Loucy (cell line): ENCODE data around the gene PEA15.

Experiments
- H2AFZ ChIP-seq: fragments of 200-600 bp; sonication (generic); 2 replicates; pipeline ENCODE4 v1.6.0; 2016; ENCODE audit warnings: antibody characterized with exemption, mild to moderate bottlenecking, low read length, moderate library complexity
- H3F3A ChIP-seq: fragments of 200-600 bp; 2 replicates; pipeline ENCODE4 v1.6.0; 2016; ENCODE audit warnings: antibody characterized with exemption, low read depth, mild to moderate bottlenecking
- H3K27me3 ChIP-seq: fragments of 200-600 bp; sonication (generic); 2 replicates; pipeline ENCODE4 v1.6.1; 2014; ENCODE audit warnings: low read length, mild to moderate bottlenecking; ENCODE audit not compliant: insufficient read depth, poor library complexity, severe bottlenecking
- H3K36me3 ChIP-seq: fragments of 200-600 bp; sonication (generic); 2 replicates; pipeline ENCODE4 v1.6.1; 2016; ENCODE audit warnings: low read length; ENCODE audit not compliant: insufficient read depth
- H3K4me1 ChIP-seq: fragments of 200-600 bp; sonication (generic); 2 replicates; pipeline ENCODE4 v1.5.1; 2014; ENCODE audit warnings: low read length, mild to moderate bottlenecking; ENCODE audit not compliant: insufficient read depth, poor library complexity, severe bottlenecking
- H3K4me2 ChIP-seq: fragments of 200-600 bp; sonication (generic); 2 replicates; pipeline ENCODE4 v1.6.0; 2014; ENCODE audit warnings: antibody characterized with exemption, low read length, low read depth, mild to moderate bottlenecking; ENCODE audit not compliant: poor library complexity, severe bottlenecking
- H3K4me3 ChIP-seq: fragments of 200-600 bp; sonication (generic); 2 replicates; pipeline ENCODE4 v1.5.1; 2014; ENCODE audit warnings: low read length, mild to moderate bottlenecking, mixed read lengths; ENCODE audit not compliant: poor library complexity, severe bottlenecking
- H3K79me2 ChIP-seq: fragments of 200-600 bp; sonication (generic); 2 replicates; pipeline ENCODE4 v1.6.1; 2014; ENCODE audit warnings: low read length; ENCODE audit not compliant: insufficient read depth
- H3K9ac ChIP-seq: fragments of 200-600 bp; sonication (generic); 2 replicates; pipeline ENCODE4 v1.6.0; 2014; ENCODE audit warnings: mild to moderate bottlenecking, low read depth, low read length, moderate library complexity; ENCODE audit not compliant: poor library complexity, severe bottlenecking
- H3K9me2 ChIP-seq: fragments of 200-600 bp; sonication (generic); replicated peaks from 2 replicates; pipeline ENCODE4 v1.6.1; 2016; ENCODE audit warnings: low read depth, low read length, mixed read lengths
- H3K9me3 ChIP-seq: fragments of 200-600 bp; sonication (generic); 2 replicates; pipeline ENCODE4 v1.6.1; 2014; ENCODE audit warnings: mild to moderate bottlenecking, antibody characterized with exemption, low read length, low read depth; ENCODE audit not compliant: insufficient read depth
- H4K20me1 ChIP-seq: fragments of 200-600 bp; sonication (generic); 2 replicates; pipeline ENCODE4 v1.6.0; 2014; ENCODE audit warnings: antibody characterized with exemption, low read length, mild to moderate bottlenecking; ENCODE audit not compliant: insufficient read depth, poor library complexity, severe bottlenecking
- EZH2phosphoT487 ChIP-seq: fragments of 200-600 bp; IDR thresholded peaks from 2 replicates; pipeline ENCODE4 v1.6.1; 2018; ENCODE audit warnings: antibody characterized with exemption, mild to moderate bottlenecking, moderate library complexity, borderline replicate concordance
- TF ChIP-seq, protein P1 (sequence below): fragments of 200-600 bp; sonication (generic); conservative IDR thresholded peaks from 2 replicates; pipeline ENCODE4 v1.5.1; 2014; ENCODE audit warnings: mild to moderate bottlenecking, antibody characterized with exemption, low read length

Gene PEA15

DNA sequence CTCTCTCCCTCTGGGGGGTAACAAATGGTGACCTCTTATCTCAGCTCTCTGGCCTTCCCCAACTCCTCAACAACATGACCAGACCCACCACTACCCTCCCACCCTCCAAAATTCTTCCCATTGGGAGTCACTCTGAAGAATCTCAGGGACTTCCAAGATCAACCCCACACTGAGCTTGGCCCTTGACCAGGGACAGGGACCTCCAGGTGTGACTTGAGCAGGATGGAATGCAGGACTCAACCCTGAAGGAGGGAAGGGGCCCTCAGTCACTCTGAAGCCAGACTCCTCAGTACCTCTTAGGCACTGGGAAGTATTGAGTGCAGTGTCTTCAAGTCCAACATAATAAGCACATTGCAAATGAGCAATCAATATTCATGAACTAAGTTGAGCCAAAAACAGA is 12.9 kb upstream of the PEA15 start:
- Histone ChIP-seq H3K9me3 (no peaks in the 10 kb centered on the region), H2AFZ (no peak overlapping the region), H3K27me3 (no peaks in the 10 kb centered on the region), H4K20me1 (no peaks in the 10 kb centered on the region), H3K79me2 (no peaks in the 10 kb centered on the region), H3F3A (no peaks in the 10 kb centered on the region), H3K36me3 (no peaks in the 10 kb centered on the region), H3K4me2 (no peak overlapping the region), H3K9me2 (no peaks in the 10 kb centered on the region), H3K9ac (no peak overlapping the region), H3K4me1 (no peaks in the 10 kb centered on the region), H3K4me3 (no peak overlapping the region)
- TF ChIP-seq, protein P1, sequence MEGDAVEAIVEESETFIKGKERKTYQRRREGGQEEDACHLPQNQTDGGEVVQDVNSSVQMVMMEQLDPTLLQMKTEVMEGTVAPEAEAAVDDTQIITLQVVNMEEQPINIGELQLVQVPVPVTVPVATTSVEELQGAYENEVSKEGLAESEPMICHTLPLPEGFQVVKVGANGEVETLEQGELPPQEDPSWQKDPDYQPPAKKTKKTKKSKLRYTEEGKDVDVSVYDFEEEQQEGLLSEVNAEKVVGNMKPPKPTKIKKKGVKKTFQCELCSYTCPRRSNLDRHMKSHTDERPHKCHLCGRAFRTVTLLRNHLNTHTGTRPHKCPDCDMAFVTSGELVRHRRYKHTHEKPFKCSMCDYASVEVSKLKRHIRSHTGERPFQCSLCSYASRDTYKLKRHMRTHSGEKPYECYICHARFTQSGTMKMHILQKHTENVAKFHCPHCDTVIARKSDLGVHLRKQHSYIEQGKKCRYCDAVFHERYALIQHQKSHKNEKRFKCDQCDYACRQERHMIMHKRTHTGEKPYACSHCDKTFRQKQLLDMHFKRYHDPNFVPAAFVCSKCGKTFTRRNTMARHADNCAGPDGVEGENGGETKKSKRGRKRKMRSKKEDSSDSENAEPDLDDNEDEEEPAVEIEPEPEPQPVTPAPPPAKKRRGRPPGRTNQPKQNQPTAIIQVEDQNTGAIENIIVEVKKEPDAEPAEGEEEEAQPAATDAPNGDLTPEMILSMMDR, result no peak
- no peak for TF ChIP-seq EZH2phosphoT487

DNA sequence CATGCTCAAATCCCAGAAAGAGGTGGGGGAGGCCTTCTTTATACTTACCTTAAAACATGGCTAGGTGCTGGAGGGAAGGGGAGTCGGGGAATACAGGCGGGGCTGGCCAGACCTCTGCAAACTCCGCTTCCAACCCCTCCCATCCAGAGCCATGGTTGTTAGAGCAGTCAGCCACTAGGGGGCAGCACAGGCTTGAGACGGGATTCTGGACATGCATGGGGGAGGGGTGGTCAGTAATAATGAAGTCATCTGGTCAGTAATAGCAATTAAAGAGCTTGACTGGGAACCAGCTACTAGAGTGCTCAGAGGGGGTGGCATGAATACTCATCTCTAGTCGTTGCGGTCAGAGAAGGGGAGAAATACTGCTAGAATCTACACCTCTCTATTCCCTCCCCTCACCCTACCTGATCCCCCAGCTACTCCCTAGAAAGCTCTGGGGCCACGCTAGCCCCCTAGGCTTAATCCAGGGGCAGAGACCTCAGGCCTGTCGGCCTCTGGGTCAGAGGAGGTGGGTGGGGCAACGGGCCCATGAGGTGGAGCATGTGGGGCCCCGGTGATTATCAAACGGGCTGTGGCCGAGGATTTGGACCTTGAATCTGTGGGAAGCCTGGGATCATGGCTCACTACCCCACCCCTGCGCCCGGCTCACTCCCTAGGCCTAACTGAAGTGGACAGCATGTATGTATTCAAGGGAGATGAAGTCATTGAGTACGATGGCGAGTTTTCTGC is 11.9 kb upstream of the PEA15 start:
- Histone ChIP-seq H3K4me3 (no peak overlapping the region), H3K4me1 (no peaks in the 10 kb centered on the region), H3K9me2 (no peaks in the 10 kb centered on the region), H3K9ac (no peak overlapping the region), H3K79me2 (no peaks in the 10 kb centered on the region), H4K20me1 (no peaks in the 10 kb centered on the region), H3K4me2 (no peak overlapping the region), H3K9me3 (no peaks in the 10 kb centered on the region), H2AFZ (no peak overlapping the region), H3F3A (no peaks in the 10 kb centered on the region), H3K36me3 (no peaks in the 10 kb centered on the region), H3K27me3 (no peaks in the 10 kb centered on the region)
- TF ChIP-seq, protein P1, result peak; percentile 98
- TF ChIP-seq EZH2phosphoT487, result no peak

DNA sequence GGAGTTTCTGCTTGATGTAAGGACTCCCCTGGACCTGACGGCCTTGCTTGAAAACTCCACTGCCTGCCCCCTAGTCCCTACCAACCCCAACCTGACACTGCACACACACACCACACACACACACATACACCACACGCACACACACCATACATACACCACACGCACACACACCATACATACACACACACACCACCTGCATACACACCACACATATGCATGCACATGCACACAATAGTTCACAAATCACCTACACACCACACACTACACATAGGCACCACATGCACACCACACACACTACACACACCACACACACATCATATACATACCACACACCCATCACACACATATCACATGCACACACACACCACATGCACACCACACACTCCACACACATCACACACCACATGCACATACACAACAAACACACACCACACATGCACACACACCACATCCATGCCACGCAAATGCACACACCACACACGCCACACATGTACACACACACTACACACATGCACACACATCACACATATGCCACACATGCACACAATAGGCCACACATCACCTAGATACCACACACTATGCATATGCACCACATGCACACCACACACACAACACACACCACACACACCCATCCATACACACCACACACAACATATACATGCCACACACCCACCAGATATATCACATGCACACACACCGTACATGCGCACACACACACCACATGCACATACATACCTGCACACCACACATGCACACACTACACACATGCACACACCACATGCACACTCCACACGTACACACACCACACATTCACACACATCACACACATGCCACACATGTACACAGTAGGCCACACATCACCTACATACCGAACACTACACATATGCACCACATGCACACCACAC is 11.1 kb upstream of the PEA15 start:
- Histone ChIP-seq H3F3A (no peaks in the 10 kb centered on the region), H3K4me2 (no peak overlapping the region), H4K20me1 (no peaks in the 10 kb centered on the region), H3K9ac (no peak overlapping the region), H2AFZ (no peak overlapping the region), H3K9me2 (no peaks in the 10 kb centered on the region), H3K27me3 (no peaks in the 10 kb centered on the region), H3K4me1 (no peaks in the 10 kb centered on the region), H3K79me2 (no peaks in the 10 kb centered on the region), H3K4me3 (no peak overlapping the region), H3K36me3 (no peaks in the 10 kb centered on the region), H3K9me3 (no peaks in the 10 kb centered on the region)
- TF ChIP-seq EZH2phosphoT487, result no peak
- TF ChIP-seq, protein P1, result no peak
